Camera-type eye (tissue), 1 donor: ENCODE results near the gene TBX1. TPM values are rescaled to one million over a fixed set of nuclear protein-coding genes. Genes with fewer than 3 reads are reported as not detected.

Source experiments
- total RNA-seq: library from RNA; depleted of rRNA; stranded (reverse); fragments of >200 nt; gene quantifications from one replicate; pipeline ENCODE4 v1.2.3, GENCODE V29; 2014

TBX1 gene
- 2.2 TPM for total RNA-seq

DNA sequence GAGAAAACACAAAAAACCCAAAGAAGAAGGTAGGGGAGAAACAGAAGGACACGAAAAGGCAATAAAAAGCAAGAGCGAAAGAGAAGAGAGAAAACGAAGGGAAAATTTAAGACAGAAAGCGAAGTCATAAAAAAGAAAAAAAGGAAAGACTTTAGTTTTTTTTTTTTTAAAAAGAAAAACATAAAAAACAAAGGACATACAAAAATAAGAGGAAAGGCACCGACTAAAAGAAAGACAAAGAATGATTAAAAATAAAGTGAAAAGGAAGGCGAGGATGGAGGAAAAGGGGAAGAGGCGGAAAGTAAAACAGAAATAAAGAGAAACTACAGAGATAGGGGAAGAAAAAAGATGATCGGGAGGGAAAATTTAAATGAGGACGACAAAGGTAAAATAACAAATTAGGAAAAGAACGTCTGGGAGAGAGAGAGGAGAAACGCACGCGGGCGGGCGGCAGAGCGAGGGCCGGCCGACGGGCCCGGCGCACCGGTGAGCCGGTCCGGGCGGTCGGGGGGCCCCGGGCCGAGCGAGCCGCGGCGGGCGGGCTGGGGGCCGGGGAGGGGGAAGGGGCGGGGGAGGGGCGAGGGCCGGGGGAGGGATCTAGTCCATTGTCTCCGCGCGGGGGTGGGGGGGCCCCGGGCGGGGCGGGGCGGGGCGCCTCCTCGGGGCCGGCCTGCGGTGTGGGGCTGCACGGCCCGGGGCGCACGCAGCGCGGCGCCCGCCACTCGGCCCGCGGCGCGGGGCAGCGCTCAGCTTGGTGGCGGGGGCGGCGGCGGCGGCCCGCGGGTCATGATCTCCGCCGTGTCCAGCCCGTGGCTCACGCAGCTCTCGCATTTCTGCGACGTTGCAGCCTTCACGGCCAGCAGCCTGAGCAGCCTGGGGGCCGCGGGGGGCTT is at the start of gene TBX1:
TSS of gene TBX1 (plus strand) at position 721 of the 893 bp plus-strand sequence. CDS start at position 787, 66 bp downstream.

DNA sequence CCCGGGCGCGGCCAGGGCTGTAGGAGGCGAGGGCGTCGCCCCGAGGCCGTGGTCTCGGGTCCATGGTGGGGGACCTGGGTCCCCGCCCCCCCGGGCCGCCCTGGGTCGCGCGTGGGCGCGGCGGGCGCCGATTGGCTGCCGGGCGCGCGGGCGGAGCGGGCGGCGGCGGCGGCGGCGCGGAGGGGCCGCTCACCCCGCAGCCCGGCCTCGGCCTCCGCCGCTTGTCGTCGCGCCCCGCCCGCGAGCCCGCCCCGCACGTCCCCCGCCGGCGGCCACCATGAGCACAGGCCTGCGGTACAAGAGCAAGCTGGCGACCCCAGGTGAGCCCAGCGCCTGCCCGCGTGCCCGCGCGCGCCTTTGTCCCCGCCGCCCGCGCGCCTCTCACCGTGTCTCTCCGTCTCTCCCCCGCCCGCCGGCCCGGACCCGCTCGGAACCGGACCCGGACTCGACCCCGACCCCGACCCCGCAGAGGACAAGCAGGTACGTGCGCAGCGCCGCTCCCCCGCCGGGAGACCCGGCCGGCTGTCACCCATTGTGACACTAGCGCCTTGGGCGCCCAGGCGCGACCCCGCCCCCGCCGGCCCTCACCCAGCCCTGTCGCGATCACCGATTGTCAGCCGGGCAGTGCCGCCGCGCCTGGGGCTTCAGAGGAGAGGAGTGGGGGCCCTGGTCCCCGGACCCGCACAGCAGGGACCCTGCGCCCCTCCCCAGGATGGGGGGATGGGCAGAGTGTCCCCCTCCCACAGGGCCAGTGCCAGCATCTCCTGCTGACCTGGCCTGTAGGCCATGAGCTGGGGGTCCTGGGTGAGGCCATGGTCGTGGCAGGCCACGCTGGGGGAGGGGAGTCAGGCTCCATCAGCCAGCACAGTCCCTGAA is 46.0 kb upstream of the TBX1 start, which contains the start of gene SEPTIN5:
TSS of gene SEPTIN5 (plus strand) at position 192 of the 876 bp plus-strand sequence. CDS start at position 278, 86 bp downstream.

DNA sequence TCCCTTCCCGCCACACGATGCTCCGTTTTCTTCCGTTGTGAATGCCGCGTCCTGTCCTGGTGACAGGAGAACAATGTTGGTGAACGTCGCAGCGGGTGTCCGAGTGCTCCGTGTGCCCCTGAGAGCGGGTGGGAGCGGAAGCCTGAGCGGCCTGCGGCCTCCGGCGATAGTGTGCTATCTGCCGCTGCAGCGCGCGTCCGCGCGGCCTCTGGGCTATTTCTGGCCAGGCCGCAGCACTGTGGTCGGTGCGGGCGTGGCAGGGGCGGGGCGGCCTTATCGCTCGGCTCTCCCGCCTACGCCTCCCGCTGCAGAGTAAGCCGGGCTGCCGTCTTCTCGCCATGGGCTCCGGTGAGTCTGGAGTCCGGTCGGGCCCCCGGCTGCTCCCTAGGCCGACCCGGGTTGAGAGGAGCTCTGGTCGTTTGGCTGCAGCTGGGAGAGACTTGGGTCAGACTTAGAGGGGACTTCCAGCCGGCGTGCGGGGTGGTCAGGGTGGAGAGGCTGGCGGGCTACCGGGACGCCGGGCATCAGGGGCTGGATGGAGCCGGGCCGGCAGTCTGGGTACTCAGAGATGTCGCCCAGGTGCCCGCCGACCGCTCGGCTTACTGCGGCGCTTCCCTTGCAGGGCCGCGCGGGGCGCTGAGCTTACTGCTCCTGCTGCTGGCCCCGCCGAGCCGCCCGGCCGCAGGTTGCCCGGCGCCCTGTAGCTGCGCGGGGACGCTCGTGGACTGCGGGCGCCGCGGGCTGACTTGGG is 37.2 kb upstream of the TBX1 start, which contains the start of gene GP1BB:
TSS of gene GP1BB (plus strand) at position 308 of the 751 bp plus-strand sequence. CDS start at position 339, 31 bp downstream.

Other genes starting within 250 kb of the TBX1 start
- 74.5 TPM for gene CLDN5, start 236.4 kb upstream of the TBX1 start, total RNA-seq
- 83.4 TPM for gene SEPTIN5, start 46.3 kb upstream of the TBX1 start, total RNA-seq
- 6.6 TPM for gene GP1BB, start 37.2 kb upstream of the TBX1 start, total RNA-seq
- gene GNB1L, start 94.1 kb downstream of the TBX1 start, total RNA-seq = 6.7 TPM
- gene RTL10, start 94.1 kb downstream of the TBX1 start, total RNA-seq = 24.4 TPM
- 168 TPM for gene COMT, start 181.0 kb downstream of the TBX1 start, total RNA-seq
- gene TXNRD2, start 181.0 kb downstream of the TBX1 start, total RNA-seq = 17.9 TPM